Hematopoietic multipotent progenitor cell treated with erythropoietin and hydrocortisone succinate and interleukin-3 and kit ligand, for 17 days (in vitro differentiated cells): Measurements from ENCODE around the gene MBP.

Experiments used
- DNase-seq: peaks from one replicate; pipeline ENCODE4 v3.0.0-alpha.2; 2015; ENCODE audit warnings: low spot score

MBP gene

DNA sequence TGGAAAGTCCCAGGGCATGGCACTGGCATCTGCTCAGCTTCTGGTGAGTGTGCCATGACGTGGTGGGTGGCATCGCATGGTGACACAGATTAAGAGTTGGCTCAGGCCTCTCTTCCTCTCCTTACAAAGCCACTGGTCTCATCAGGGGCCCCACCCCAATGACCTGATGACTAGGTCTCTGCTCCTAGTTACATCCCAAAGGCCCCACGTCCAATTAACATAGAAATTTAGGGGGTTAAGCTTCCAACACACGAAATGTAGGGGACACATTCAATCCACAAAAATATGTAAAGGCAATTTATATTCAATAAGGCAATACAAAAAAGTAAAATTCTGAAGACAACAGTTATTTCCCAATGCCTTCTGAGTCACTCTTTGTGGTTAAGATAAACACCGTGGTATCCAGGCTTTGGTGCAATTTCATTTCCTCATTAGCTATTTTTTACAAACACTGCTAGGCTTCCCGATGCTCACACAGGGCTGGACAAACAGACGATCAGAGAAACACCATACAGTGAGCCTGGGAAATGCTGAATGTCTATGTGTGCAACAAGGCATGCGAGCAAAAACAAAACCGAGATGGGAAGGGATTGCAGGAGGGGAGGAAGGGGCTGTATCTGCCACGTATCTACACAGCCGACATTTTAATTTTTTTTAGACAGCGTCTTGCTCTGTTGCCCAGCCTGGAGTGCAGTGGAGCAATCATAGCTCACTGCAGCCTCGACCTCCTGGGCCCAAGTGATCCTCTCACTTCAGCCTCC is 67.2 kb downstream of the MBP start:
- DNase-seq, result peak; percentile 60

DNA sequence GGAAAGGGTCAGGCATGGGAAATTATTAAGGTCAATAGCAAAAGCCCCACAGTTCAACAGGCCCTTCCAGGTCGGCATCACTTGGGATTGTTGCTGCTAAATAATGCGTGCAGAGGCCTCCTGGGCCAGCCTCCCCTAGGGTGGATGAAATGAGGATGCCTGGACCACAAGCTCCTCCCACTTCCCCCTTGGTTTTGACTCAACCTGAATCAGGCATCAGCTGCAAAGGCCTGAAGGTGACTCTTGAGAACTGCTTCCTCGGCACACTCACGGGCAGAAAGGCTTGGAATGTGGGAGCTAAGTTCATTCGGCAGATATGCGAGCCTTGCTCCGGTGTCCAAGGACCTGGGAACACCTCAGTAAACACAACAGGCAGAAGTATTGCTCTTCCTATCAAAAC is 69.3 kb downstream of the MBP start:
- no peak for DNase-seq

DNA sequence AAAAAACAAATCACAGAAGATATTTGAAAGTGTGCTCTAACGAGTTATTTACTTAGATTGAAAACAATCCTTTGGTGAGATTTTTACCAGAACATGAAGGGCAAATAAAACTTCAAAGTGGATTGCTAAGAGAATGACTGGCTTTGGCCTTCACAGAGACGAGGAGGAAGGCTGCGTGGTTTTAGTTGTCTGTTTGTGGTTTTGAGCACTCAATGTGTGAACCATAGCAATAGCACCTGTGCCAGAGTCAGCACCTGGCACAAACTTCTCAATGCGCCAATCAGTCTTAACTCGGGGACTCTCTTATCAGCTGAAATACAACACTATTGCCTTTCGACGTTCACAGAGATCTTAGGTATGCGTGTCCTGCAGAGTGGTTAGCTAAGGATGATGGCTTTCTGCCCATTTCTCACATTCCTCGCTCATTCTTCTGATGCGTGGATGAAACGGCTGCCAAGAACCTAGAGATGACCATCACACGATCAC is 70.0 kb downstream of the MBP start:
- DNase-seq, result no peak

DNA sequence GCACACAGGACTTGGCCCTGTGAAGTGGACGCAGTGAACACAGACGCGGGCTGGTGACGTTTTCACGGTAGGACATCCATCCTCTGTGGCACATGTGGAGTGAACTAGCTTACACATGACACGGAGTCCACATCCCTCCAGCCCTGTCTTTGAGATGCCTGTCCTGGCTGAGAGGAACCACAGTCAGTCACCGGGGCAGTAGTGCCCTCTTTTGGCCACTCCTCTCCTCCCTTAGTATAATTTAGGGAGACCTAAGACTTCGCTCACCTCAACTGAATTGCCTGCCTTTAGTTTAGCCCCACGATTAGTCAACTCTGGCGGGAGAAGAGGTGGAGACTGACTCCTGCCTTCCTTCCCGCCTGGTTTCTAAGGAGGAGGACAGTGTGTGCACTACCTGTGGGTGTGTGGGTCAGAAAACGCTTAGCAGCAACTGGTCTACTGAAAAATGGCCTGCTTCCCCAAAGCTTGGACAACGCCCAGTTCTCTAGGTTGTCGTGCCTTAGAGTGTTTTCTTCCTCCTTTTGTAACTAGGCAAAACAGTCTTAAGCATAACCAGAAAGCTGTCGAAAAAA is 70.6 kb downstream of the MBP start:
- DNase-seq, result peak; percentile 17

DNA sequence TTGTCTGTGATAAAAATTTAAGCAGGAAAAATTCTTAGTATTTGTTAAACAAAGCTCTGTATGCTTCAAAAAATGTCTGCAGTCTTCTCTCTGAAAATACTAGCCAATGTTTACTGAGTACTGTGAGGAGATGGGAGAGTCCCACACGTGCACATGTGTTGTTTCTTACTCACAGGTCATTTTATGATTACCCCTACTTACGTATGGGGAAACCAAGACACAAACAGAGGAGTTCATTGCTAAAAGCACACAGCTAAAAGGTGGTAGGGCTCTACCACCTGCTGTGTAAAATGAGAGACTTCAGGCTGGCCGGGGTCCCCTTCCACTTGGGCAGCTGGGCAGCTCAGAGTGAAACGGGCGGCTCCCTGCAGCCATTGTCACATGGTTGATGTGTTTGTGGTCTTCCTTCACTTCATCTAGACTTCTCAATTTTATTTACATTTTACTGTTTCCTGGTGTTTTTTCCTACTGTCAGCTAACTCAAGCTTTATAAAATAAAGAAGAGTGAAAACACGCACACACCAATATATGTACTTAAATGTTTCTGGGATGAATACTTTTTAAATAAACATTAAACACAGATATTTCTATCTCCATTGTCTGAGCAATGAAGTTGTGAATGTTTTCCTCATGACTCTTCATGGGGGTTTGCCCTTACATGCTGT is 71.2 kb downstream of the MBP start:
- DNase-seq, result no peak

DNA sequence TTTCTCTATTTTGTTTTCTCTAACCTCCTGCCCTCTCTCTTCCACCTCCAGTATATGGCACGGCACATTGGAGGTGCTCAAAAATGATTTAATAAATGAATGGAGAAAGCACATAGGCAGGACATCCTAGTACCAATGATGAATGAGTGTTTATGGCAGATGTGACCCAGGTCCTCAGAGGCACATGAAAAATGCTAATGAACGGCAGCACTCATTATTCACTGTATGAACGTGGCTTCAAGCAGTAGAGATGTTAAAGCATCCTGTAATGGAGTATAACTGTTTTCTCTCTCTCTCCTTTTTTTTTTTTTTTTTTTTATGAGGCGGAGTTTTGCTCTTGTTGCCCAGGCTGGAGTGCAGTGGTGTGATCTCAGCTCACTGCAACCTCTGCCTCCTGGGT is 72.4 kb downstream of the MBP start:
- DNase-seq, result no peak

DNA sequence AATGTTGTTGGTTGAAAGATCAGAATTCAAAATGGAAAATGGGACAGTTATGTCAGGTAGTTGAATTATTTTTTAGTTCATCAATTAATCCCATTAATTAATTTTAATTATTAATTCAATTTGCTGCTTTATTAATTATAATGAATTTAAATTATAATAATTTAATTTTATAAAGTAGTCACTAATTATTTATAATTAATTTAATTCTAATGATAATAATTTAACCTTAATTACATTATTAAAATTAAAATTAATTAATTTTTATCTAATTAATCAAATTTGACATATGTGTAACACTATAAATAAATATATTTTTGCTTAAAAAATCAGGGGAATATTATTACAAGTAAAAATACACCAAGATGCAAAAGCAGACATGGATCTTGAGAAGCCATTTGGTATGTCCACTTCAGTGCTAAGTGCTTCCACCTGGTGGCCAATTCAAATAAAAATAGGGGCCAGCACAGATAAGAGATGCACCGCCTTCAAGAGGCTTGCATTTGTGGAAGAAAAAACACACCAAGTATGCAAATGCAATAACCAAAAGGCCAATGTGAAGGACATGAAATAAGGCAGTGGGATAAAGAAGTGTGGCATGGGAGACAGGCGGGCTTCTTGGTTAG is 73.2 kb downstream of the MBP start:
- peak; percentile 81 for DNase-seq

DNA sequence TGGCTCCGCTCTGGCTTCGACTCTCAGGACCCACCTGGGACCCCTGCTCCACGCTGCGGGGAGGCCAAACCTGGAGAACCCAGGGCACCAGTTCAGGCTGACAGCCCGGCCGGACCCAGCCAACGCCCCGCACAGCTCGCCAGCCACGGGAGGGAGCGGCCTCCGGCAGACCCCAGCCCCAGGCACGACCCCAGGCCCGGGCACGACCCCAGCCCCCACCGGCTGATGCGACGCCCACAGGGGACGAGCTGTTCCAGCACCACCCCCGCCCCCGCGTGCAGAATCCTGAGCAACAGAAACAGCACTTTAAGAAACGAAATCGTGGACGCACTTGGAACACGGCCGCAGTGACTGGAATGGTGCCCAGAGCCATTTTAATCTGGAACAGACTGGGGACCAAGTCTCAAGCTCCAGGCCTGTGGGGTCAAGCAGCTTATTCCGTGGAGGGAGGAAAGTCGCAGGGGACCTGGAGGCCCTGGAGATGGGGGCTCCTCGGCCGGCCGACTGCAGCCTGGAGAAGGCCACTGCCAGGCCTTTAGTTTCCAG is 74.2 kb downstream of the MBP start:
- no peak for DNase-seq

DNA sequence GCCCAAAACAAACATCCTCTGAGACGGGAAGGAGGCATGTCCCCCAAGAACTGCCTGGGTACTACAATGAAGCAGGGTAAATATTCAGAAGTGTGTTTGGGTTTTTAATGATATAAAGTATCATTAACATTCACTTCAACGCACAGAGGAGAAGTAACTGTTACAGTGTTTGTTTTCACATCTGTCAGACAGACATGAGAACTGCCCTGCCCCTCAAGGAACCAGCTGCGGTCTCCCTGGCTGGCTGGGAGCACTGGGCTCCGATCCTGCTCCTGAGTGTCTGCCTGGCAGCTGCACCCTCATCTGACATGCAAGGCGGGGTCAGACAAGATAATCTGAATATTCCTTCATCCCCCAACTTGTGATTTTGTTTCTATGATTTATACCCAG is 75.6 kb downstream of the MBP start:
- no peak for DNase-seq

DNA sequence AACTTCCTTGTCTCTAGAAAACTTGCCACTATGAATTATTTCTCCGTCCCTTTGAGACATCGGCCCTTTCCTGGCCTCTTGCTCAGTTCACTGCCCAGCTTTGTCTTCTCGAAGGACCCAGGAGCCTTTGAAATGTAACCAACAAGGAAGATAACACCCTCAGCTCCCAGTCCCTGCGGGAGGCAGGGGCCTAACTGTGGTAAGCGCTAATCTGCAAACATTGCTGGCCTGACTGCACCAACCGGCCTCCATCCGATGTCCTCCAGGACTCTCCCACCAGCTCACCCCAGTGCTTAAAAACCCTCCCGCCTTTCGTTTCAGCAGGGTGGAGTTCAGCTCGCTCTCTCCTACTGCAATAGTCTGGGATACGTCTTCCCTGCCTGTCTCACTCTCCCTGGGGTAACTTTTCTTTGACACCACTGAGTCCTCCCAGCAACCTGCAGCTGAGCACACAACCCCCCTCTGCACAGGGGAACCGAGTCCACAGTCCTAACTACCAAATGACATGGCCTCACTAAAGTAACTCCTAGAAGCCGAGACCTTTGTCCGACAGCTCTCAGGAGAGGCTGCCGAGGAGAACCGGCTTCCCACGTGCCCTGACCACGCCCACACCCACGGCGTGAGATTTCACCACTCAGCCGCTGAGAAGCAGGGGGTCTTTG is 76.1 kb downstream of the MBP start:
- DNase-seq, result no peak

DNA sequence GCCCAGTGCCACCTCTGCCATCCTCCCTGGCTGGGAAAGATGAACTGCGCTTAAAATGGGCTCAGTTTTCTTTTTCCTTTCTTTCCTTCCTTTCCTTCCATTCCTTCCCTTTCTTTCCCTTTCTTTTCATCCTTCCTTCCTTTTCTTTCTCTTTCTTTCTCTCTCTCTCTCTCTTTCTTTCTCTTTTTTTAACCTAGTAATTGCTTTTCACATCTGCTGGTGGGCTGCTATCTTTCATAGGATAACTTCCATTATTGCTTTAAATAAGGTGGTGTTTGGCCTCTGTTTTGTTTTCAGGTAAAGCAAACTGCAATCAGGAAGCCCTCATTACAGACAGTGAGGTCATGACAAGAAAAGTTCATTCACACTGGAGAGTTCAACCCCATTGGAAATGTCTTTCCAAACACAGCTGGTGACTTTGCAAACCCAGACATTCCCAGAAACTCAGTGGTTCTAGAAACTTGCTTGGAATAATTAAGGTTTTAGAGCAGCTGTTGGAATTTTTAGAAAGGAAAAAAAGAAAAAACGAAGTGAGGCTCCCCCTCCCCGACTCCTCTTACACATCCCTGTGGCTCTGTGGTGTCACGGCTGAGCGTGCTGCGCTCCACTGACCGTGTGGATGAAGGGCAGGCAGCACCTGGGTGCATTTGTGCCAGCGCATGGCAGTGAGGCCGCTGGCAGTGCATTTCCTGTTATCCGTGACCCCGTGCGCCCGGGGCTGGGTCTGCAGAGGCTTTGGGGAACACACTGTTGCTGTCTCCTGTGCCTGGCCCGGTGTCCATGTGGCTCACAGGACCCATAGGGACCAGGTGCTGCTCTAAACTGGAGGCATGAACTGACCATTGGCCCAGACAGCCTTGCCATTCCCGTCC is 76.9 kb downstream of the MBP start:
- no peak for DNase-seq

DNA sequence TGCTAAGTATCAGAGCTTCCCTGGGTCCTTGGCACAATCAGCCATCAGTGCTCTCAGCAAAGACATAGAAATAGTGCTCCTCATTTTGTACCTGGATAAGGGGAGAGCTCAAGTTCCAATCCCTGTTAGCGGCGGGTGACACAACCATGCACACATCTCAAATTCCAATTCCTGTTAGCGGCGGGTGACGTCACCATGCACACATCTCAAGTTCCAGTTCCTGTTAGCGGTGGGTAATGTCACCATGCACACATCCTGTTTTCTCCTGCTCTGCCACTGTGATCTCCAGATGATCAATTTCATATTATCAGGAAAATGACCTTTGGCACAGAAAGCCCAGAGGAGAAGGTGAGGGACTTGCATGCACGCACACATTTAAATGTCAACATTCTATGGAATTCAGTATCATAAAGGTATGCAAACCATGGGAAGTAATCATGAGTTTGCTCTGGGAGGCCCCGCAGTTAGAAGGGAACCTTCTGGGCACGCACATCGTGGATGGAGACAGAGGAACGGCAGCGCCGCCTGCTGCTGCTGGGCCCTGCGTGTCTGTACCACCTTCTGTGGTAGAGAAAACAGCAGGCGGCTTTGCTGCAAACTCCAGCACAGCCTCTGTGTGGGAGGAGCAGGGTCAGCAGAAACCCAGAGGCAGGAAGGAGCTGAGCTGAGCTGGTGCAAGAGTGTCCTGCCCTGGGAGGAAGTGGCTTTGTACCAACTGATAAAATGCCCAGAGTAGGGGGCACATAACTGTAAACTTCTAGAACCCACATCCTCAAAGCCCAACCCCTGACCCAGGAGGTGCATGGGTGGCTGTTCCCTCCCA is 77.8 kb downstream of the MBP start:
- peak; percentile 28 for DNase-seq

DNA sequence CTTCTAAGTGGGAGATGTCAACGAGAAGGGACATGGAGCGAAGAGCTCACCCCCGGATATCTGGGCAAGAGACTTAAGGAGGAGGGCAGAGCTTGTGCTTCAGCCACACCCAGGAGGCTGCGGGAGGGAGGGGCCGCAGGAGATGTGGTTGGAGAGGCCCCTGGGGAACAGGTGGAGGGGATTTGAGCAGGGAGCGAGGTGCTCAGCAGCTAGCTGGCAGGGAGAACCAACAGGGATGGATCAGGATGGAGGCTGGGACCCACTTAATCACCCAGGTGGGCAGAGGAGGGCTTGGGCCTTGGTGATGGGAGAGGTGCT is 78.3 kb downstream of the MBP start:
- DNase-seq, result no peak

DNA sequence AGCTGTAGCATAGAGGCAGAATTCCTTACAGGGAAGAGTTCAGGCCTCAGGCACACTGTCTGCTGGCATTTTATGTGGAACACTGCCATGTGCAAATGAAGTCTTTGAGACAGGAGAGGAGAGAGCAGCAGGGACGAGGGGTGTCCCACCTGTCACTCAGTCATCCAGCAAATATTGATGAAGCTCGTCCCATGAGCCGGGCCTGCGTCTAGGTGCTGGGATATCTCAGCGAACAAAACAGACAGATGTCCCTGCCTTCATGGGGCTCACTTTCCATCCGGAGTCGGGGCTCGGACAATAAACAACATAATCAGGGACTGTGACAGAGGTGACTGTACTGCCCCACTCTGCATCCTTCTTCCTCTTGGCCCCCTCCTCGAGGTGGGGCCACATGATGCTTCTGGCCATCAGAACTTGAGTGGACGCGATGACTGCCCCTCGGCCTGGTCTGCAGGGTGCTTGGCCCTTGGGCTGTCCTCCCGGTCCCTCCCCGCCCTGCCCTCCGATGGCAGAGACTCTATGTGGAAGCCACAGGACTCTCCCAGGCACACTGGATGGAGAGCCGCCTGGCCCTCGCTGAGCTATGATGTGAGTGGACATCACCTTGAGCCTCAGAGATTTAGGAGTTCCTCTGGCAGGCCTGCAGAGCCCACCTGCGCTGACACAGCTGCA is 78.8 kb downstream of the MBP start:
- no peak for DNase-seq

DNA sequence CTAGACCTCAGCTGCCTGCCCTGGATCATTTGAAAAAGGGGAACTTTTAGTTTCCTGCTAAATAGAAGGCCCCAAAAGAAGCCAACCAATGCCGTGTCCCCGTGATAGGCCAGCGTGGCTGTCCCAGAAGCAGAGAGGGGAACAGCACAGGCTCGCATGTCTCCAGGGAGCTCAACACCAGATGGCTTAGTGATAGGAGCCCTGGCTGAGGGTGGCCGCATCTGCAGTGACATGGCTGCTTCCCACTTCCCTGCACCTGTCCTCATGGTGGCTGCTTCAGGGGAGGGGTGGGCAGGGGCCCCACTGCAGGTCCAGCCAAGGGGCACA is 79.6 kb downstream of the MBP start:
- DNase-seq, result no peak

DNA sequence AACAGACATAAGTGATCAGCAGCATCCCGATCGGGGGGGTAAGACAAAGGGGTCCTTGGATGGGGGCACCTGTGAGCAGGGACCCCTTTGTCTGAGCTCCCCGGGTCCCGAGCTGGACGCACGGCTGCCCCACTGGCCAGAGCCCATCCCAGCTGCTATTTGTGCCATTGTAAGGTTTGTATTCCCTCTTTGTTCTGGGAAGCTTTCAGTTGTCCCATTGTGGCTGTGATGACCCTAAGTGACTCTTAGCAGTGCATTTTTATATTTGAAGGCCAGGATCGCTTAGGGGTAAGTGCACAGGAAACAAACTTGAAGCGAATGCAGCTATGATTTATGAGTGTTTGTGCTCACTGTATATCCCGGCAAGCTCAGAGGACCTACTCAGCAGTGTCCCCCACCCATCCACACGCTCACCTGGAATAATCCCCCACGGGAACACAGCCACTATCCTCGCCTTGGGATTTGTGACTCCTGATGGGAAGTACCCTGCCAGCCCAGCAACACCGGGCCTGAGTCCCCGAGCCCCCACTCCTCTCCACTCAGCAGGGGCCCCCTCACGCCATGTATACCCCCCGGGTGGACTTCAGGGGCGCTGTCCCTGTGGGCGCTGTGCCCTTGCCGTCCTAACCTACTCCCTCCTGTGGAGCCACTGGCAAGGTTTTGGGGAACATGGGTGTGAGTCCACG is 80.1 kb downstream of the MBP start:
- no peak for DNase-seq

DNA sequence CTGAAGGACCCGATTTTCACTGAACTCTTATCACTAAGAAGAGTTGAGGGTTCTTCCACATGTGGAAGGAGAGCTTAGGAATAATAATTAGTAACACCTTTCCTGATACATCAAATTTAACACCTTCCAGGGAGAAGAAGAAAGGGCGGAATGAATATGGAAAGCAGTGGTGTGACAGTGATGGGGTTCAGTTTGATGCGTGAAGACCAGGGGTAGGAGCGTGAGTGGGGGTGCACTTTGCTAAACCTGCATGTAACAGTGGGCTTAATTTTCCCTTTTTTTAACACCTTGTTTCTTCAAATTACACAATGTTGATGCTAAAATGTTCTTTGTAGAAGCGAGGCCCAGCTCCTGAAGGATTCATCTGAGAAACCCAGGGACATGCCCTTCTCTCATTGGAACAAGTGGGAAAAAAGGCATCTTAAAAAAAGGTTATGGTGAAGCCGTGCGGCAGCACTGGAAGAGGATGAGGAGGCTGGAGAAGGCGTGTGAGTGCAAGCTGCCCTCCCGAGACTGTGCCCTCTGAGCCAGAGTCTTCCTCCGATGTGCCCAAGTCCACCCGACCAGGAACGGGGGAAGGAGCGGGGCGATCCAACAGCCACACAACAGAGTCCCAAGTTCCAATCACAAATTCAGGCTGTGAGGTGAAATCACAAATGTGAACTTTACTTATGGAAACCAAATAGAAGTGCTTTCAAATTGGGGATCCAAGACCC is 80.8 kb downstream of the MBP start:
- DNase-seq, result no peak

DNA sequence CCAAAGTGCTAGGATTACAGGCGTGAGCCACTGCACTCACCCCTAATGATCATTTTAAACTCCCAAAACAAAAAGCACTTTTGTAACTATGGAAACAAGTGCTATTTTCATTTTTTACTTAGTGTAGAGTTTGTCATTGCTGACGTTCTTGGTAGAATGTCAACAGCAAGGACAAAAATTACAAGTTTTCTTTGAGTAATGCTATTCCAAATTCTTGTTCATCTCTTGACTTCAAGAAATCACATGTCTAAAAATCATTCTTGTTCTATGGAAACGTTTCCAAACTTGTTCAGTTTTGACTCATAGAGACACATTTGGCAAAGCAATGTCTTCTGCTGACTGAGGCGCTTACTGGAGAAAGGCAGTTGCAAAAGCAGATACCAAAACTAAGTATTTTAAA is 82.6 kb downstream of the MBP start:
- DNase-seq, result no peak
